GM12878 (cell line): ENCODE measurements around the gene GALE. TPM values are rescaled to one million over a fixed set of nuclear protein-coding genes. Genes with fewer than 3 reads are reported as not detected.

Experiments
- CBX5 ChIP-seq: sonication (generic); IDR thresholded peaks from 2 replicates; pipeline ENCODE4 v1.6.1; 2016; ENCODE audit warnings: low read depth, moderate library complexity, mild to moderate bottlenecking, inconsistent platforms
- EP300 ChIP-seq, 2 experiments: fragments of 150-350 bp in 1 of 2; IDR thresholded peaks; 2 replicates each; pipeline ENCODE4 v1.6.1; 2011 to 2012; ENCODE audit warnings: low read depth in 2 of 2, low read length in 2 of 2, borderline replicate concordance in 1 of 2, improper control_type of control experiment in 1 of 2, inconsistent platforms in 1 of 2; ENCODE audit not compliant: control insufficient read depth in 1 of 2
- FOS ChIP-seq: IDR thresholded peaks from 3 replicates; pipeline ENCODE4 v1.6.1; 2011; ENCODE audit warnings: borderline replicate concordance; ENCODE audit not compliant: insufficient read length; ENCODE audit errors: extremely low read depth
- HDAC6 ChIP-seq: fragments of 200-600 bp; sonication (generic); IDR thresholded peaks from one replicate; pipeline ENCODE4 v1.8.0; 2017; ENCODE audit warnings: antibody characterized with exemption; ENCODE audit not compliant: unreplicated experiment
- IKZF2 ChIP-seq, 2 experiments: fragments of 450-650 bp; IDR thresholded peaks; 2 replicates each; pipeline ENCODE4 v1.6.1; 2017; ENCODE audit warnings: mild to moderate bottlenecking in 2 of 2, moderate library complexity in 2 of 2
- KLF5 ChIP-seq: fragments of 450-650 bp; IDR thresholded peaks from 2 replicates; pipeline ENCODE4 v1.6.1; 2014; ENCODE audit warnings: mild to moderate bottlenecking; ENCODE audit not compliant: partially characterized antibody
- LARP7 ChIP-seq: fragments of 450-650 bp; IDR thresholded peaks from 2 replicates; pipeline ENCODE4 v1.6.1; 2017; ENCODE audit warnings: mild to moderate bottlenecking
- MXI1 ChIP-seq: fragments of 150-350 bp; IDR thresholded peaks from 2 replicates; pipeline ENCODE4 v1.6.1; 2011; ENCODE audit warnings: low read depth, mild to moderate bottlenecking, inconsistent platforms, low read length, improper control_type of control experiment
- MYC ChIP-seq: IDR thresholded peaks from 2 replicates; pipeline ENCODE4 v1.6.1; 2011; ENCODE audit warnings: mild to moderate bottlenecking, low read length, moderate library complexity, inconsistent platforms; ENCODE audit not compliant: insufficient read depth, insufficient replicate concordance, insufficient read length, severe bottlenecking
- NFIC ChIP-seq: IDR thresholded peaks from 2 replicates; pipeline ENCODE4 v1.6.1; 2012; ENCODE audit warnings: low read depth, mild to moderate bottlenecking, inconsistent platforms, low read length, moderate library complexity
- PAX8 ChIP-seq: fragments of 450-650 bp; IDR thresholded peaks from 2 replicates; pipeline ENCODE4 v1.6.1; 2017; ENCODE audit warnings: mild to moderate bottlenecking, moderate library complexity
- POLR2AphosphoS2 ChIP-seq: IDR thresholded peaks from 2 replicates; pipeline ENCODE4 v1.6.1; 2011; ENCODE audit warnings: low read depth, mild to moderate bottlenecking, low read length, improper control_type of control experiment, moderate library complexity
- SMAD5 ChIP-seq: IDR thresholded peaks from 2 replicates; pipeline ENCODE4 v1.6.1; 2016; ENCODE audit warnings: antibody characterized with exemption, low read depth
- SMC3 ChIP-seq: IDR thresholded peaks from 2 replicates; pipeline ENCODE4 v1.6.1; 2011; ENCODE audit warnings: low read length, improper control_type of control experiment, borderline replicate concordance
- SPI1 ChIP-seq: IDR thresholded peaks from 2 replicates; pipeline ENCODE4 v1.6.1; 2011; ENCODE audit warnings: low read depth, mild to moderate bottlenecking, low read length, moderate library complexity, borderline replicate concordance; ENCODE audit not compliant: insufficient read depth
- SUZ12 ChIP-seq: fragments of 200-600 bp; sonication (generic); IDR thresholded peaks from one replicate; pipeline ENCODE4 v1.6.1; 2018; ENCODE audit warnings: antibody characterized with exemption, mild to moderate bottlenecking; ENCODE audit not compliant: unreplicated experiment
- TARDBP ChIP-seq: IDR thresholded peaks from 2 replicates; pipeline ENCODE4 v1.6.1; 2016; ENCODE audit warnings: borderline replicate concordance
- YBX1 ChIP-seq: fragments of 450-650 bp; IDR thresholded peaks from 2 replicates; pipeline ENCODE4 v1.6.1; 2016; ENCODE audit warnings: antibody characterized with exemption
- ZNF274 ChIP-seq: IDR thresholded peaks from one replicate; pipeline ENCODE4 v1.8.0; 2011; ENCODE audit not compliant: insufficient read length, insufficient read depth
- ZNF622 ChIP-seq: fragments of 450-650 bp; IDR thresholded peaks from 2 replicates; pipeline ENCODE4 v1.6.1; 2017; ENCODE audit warnings: mild to moderate bottlenecking, inconsistent platforms
- polyA plus RNA-seq, 11 experiments: library from polyadenylated mRNA; depleted of rRNA in 4 of 11; unstranded in 6 of 11; stranded (reverse) in 5 of 11; fragments of >200 nt; fragmentation: Nextera tagmentation in 4 of 11; fragmentation: Illumina TruSeq in 1 of 11; extraction: Ambion mirVana in 4 of 11; extraction: Trizol in 1 of 11; gene quantifications; 1 replicate in 1 of 11; 2 replicates in 10 of 11; pipeline versions ENCODE4 v1.2.1 to v1.2.3, GENCODE V29; 2011 to 2016; ENCODE audit warnings: inconsistent platforms in 2 of 11, missing spikeins in 2 of 11, low read depth in 1 of 11
- total RNA-seq, 4 experiments: library from RNA; depleted of rRNA in 3 of 4; stranded (reverse); fragments of >200 nt in 3 of 4; fragmentation: Illumina TruSeq in 1 of 4; extraction: Trizol in 1 of 4; gene quantifications; 2 replicates each; pipeline versions ENCODE4 v1.2.1 to v1.2.3, GENCODE V29; 2013 to 2021
- TF ChIP-seq, protein P1 (sequence below): fragments of 450-650 bp; IDR thresholded peaks from 2 replicates; pipeline ENCODE4 v1.6.1; 2017; ENCODE audit warnings: low read depth, mild to moderate bottlenecking, moderate library complexity
- TF ChIP-seq, protein P2 (sequence below): fragments of 450-650 bp; IDR thresholded peaks from 2 replicates; pipeline ENCODE4 v1.6.1; 2018; ENCODE audit warnings: mild to moderate bottlenecking, low read depth, moderate library complexity; ENCODE audit not compliant: partially characterized antibody

GALE gene
- total and polyA plus RNA-seq, 10 of the 15 experiments (the other 5 are each of a cell fraction or from before 2014, with no cell fraction given): 4.2 to 93.7 (median 40.4) TPM

DNA sequence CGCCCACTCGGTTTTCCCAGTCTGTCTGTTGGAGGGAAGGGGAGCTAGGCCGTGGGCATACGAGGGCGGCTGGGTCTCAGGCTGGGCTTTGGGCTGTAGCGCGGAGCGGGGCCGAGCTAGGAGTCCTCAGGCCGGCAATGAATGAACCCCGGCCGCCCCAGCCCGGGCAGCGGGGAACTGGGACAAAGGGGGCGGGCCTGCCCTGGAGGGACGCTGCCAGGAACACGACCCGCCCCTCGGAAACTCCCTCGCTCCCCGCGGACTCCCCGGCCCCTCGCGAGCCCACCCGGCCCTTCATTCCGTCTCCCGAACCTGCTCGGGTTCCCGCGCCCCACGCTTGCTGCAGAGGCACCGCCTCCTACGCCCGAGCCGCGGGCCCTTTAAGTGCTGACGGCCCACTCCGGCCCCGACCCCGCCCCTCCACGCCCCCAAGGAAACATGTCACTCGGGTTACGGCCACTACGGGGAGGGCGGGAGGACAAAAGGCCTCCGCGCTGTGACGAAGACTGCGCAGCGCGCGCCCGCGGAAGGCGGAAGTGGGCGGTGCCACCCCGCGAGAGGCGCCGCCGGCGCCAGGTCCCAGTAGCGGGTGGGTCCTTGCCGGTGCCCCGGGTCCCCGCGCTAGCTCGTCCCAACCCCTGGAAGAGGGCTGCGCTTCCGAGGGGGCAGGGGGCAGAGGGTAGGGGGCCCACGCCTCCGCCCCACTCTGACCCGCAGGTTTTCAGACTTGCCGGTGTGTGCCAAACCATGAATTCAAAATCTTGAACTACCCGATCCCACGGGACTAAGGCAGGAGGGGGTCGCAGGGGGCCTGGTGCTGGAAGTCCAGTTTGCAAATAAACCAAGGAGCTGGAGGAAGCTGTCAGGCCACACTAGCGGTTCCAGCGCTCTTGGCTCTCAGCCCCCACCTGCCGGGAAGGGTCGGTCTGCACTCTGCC lies at the start of gene GALE (continued):
- TF ChIP-seq POLR2AphosphoS2: peak; percentile 90
- no peak for TF ChIP-seq TARDBP
- TF ChIP-seq EP300 (IDR thresholded peaks at IDR 0.05; ENCODE audit: borderline replicate concordance in 1 of 2, control insufficient read depth in 1 of 2, low read depth in 2 of 2, low read length in 2 of 2): no peak
- peak; percentile 72; the same call in 1 of the 2 replicates for TF ChIP-seq SPI1
- no peak for TF ChIP-seq MYC
- TF ChIP-seq SMC3: no peak
- TF ChIP-seq FOS: no peak
- no peak for TF ChIP-seq PAX8
- TF ChIP-seq HDAC6: no peak
- TF ChIP-seq ZNF274: no peak
- TF ChIP-seq SUZ12: no peak
- TF ChIP-seq, protein P1, sequence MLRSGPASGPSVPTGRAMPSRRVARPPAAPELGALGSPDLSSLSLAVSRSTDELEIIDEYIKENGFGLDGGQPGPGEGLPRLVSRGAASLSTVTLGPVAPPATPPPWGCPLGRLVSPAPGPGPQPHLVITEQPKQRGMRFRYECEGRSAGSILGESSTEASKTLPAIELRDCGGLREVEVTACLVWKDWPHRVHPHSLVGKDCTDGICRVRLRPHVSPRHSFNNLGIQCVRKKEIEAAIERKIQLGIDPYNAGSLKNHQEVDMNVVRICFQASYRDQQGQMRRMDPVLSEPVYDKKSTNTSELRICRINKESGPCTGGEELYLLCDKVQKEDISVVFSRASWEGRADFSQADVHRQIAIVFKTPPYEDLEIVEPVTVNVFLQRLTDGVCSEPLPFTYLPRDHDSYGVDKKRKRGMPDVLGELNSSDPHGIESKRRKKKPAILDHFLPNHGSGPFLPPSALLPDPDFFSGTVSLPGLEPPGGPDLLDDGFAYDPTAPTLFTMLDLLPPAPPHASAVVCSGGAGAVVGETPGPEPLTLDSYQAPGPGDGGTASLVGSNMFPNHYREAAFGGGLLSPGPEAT: peak; percentile 89; the same call in 1 of the 2 replicates
- TF ChIP-seq SMAD5: no peak
- no peak for TF ChIP-seq KLF5
- TF ChIP-seq LARP7: no peak; the same call in 1 of the 2 replicates
- TF ChIP-seq IKZF2 (IDR thresholded peaks at IDR 0.05): no peak
- TF ChIP-seq ZNF622: no peak
- TF ChIP-seq, protein P2, sequence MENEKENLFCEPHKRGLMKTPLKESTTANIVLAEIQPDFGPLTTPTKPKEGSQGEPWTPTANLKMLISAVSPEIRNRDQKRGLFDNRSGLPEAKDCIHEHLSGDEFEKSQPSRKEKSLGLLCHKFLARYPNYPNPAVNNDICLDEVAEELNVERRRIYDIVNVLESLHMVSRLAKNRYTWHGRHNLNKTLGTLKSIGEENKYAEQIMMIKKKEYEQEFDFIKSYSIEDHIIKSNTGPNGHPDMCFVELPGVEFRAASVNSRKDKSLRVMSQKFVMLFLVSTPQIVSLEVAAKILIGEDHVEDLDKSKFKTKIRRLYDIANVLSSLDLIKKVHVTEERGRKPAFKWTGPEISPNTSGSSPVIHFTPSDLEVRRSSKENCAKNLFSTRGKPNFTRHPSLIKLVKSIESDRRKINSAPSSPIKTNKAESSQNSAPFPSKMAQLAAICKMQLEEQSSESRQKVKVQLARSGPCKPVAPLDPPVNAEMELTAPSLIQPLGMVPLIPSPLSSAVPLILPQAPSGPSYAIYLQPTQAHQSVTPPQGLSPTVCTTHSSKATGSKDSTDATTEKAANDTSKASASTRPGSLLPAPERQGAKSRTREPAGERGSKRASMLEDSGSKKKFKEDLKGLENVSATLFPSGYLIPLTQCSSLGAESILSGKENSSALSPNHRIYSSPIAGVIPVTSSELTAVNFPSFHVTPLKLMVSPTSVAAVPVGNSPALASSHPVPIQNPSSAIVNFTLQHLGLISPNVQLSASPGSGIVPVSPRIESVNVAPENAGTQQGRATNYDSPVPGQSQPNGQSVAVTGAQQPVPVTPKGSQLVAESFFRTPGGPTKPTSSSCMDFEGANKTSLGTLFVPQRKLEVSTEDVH: peak; percentile 14
- TF ChIP-seq MXI1: peak; percentile 66
- no peak for TF ChIP-seq YBX1
- TF ChIP-seq CBX5: no peak
- TF ChIP-seq NFIC: no peak
